ENCODE data around the gene GASK1A.

Gene GASK1A

GRCh38 chr3:42983927-42984326 lies 4.8 kb downstream of the GASK1A start:
- DNase-seq = no peak

GRCh38 chr3:42984701-42985100 lies 5.6 kb downstream of the GASK1A start:
- no peak for DNase-seq
- no peak for ATAC-seq

More at GRCh38 chr3:42983927-42984326, 4.8 kb downstream of the GASK1A start:
- ATAC-seq = no peak

GRCh38 chr3:42988097-42988496 lies 9.0 kb downstream of the GASK1A start:
- ATAC-seq (no peak), DNase-seq (no peak)

GRCh38 chr3:42988566-42988965 lies 9.5 kb downstream of the GASK1A start:
- no peak for ATAC-seq

GRCh38 chr3:42991341-42992315 lies 12.5 kb downstream of the GASK1A start:
- DNase-seq (no peak), ATAC-seq (no peak)

More at GRCh38 chr3:42988566-42988965, 9.5 kb downstream of the GASK1A start:
- no peak for DNase-seq

- no peak for DNase-seq
- ATAC-seq = no peak
These were observed 15.5 kb downstream of the GASK1A start for GRCh38 chr3:42994595-42994994.

GRCh38 chr3:42996021-42996420 lies 16.9 kb downstream of the GASK1A start:
- ATAC-seq = no peak
- no peak for DNase-seq

GRCh38 chr3:42996633-42997075 lies 17.5 kb downstream of the GASK1A start:
- ATAC-seq = no peak
- DNase-seq = no peak

- DNase-seq (no peak), ATAC-seq (no peak)
These were observed 20.1 kb downstream of the GASK1A start for GRCh38 chr3:42999212-42999611.

GRCh38 chr3:42999632-43000031 lies 20.5 kb downstream of the GASK1A start:
- ATAC-seq = no peak

GRCh38 chr3:43000387-43000786 lies 21.3 kb downstream of the GASK1A start:
- ATAC-seq = no peak
- DNase-seq = no peak

More at GRCh38 chr3:42999632-43000031, 20.5 kb downstream of the GASK1A start:
- no peak for DNase-seq

GRCh38 chr3:43001094-43001553 lies 22.0 kb downstream of the GASK1A start:
- ATAC-seq (no peak), DNase-seq (no peak)

GRCh38 chr3:43001556-43002121 lies 22.5 kb downstream of the GASK1A start:
- ATAC-seq (no peak), DNase-seq (no peak)

GRCh38 chr3:43004282-43004681 lies 25.2 kb downstream of the GASK1A start:
- DNase-seq (no peak), ATAC-seq (peak; percentile 32)

- ATAC-seq (no peak), DNase-seq (no peak)
These were observed 26.1 kb downstream of the GASK1A start for GRCh38 chr3:43005253-43005652.

GRCh38 chr3:43005981-43006380 lies 26.9 kb downstream of the GASK1A start:
- DNase-seq (no peak), ATAC-seq (no peak)

GRCh38 chr3:43006825-43007224 lies 27.7 kb downstream of the GASK1A start:
- ATAC-seq = no peak
- no peak for DNase-seq

GRCh38 chr3:43009547-43009946 lies 30.4 kb downstream of the GASK1A start:
- DNase-seq = no peak
- no peak for ATAC-seq

- ATAC-seq = no peak
These were observed 31.5 kb downstream of the GASK1A start for GRCh38 chr3:43010638-43011037.

GRCh38 chr3:43011638-43012037 lies 32.5 kb downstream of the GASK1A start:
- DNase-seq (no peak), ATAC-seq (no peak)

More at GRCh38 chr3:43010638-43011037, 31.5 kb downstream of the GASK1A start:
- no peak for DNase-seq

- no peak for ATAC-seq
- DNase-seq = no peak
These were observed 33.1 kb downstream of the GASK1A start for GRCh38 chr3:43012174-43012573.

GRCh38 chr3:43013256-43013655 lies 34.1 kb downstream of the GASK1A start:
- no peak for DNase-seq
- ATAC-seq = no peak

- ATAC-seq (peak; percentile 40), DNase-seq (no peak)
These were observed 34.6 kb downstream of the GASK1A start for GRCh38 chr3:43013743-43014155.
